H7 (cell line): ENCODE data around the gene PABPN1. TPM values are rescaled to one million over a fixed set of nuclear protein-coding genes. Genes with fewer than 3 reads are reported as not detected.

Experiments used
- DNase-seq: peaks from one replicate; pipeline ENCODE4 v3.0.0; 2012
- H3K27me3 ChIP-seq: 2 replicates; pipeline ENCODE4 v1.6.0; 2011; ENCODE audit warnings: mild to moderate bottlenecking, low read length; ENCODE audit not compliant: control insufficient read depth, insufficient read depth
- H3K36me3 ChIP-seq: replicated peaks from 2 replicates; pipeline ENCODE4 v1.5.1; 2011; ENCODE audit warnings: low read length; ENCODE audit not compliant: control insufficient read depth, insufficient read depth
- H3K4me3 ChIP-seq: 2 replicates; pipeline ENCODE4 v1.5.1; 2011; ENCODE audit warnings: low read depth, mild to moderate bottlenecking, control low read depth, low read length, moderate library complexity; ENCODE audit not compliant: insufficient read depth
- total RNA-seq: library from RNA; depleted of rRNA; stranded (reverse); fragments of >200 nt; shearing (Covaris generic); gene quantifications from 2 replicates; pipeline ENCODE4 v1.2.3, GENCODE V29; 2014; rRNA removed

The PABPN1 gene
- total RNA-seq, 1 experiment from 2014 or later = 143 TPM

DNA sequence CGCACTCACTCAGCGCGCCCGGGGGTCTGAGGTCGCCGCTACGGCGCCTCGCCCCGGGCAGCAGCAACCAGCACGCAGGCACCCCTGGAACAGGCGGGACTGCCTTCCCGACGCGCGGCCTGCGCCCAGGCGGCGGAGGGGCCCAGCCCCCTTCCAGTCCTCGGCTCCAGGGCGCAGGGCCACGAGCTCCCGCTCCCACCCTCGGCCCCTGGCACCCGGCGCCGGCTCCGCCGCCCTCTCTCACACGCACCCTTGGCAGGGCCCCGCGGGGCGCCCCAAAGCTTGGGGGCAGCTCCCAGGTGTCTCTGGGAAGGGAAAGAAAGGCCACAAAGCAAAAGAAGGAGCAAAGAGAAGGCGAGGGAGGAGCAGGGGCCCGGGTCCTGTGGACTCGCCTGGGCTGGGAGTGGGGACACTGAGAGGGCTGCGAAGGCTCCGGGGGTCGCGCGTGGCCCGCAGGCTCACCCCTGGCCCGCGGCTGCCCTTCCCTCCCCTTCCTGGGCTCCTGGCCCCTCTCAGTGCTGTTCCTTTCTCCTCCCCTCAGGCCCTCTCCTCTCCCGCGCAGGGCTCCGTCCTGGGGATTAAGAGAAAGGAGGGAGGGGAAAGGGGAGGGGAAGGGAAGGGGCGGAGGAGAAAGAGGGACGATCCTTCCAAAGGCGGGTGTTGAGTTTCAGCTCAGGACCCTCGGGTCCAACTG, 44.6 kb downstream of the PABPN1 start:
- peak; percentile 97 for DNase-seq
- peaks cover 9% of the 10 kb centered on the region for H3K27me3 ChIP-seq
- no peaks in the 10 kb centered on the region for H3K36me3 ChIP-seq
- peak overlapping the region; percentile 84 for H3K4me3 ChIP-seq

- Histone ChIP-seq H3K36me3 (no peaks in the 10 kb centered on the region), H3K4me3 (peak overlapping the region; percentile 84), H3K27me3 (peaks cover 9% of the 10 kb centered on the region)
- DNase-seq = no peak
These were observed 45.2 kb downstream of the PABPN1 start for GRCh38 chr14:23366426-23366921.

GRCh38 chr14:23370221-23370620, 49.0 kb downstream of the PABPN1 start:
- no peak for DNase-seq
- no peaks in the 10 kb centered on the region for H3K36me3 ChIP-seq
- H3K27me3 ChIP-seq = peaks cover 8% of the 10 kb centered on the region
- H3K4me3 ChIP-seq = no peak overlapping the region

DNA sequence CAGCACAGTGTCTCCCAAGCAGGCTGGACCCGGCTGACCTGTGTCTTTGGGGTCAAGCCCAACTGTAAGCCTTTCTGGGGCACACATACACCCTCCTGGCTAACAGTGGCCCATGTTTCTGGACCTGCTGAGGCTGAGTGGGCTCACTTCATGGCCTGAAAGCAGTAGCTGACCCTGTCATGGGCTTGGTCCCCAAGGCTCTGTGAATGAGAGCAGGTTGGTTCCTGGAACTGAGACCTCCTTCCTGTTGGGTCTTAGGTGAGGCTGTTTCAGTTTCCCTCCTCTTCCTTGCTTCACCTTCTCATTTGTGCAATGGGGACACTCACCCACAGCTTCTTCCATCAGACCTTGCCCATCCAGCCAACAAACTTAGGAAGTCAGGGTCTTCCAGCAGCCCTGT, 50.6 kb downstream of the PABPN1 start:
- no peaks in the 10 kb centered on the region for H3K36me3 ChIP-seq
- no peak for DNase-seq
- H3K27me3 ChIP-seq = peaks cover 9% of the 10 kb centered on the region
- no peak overlapping the region for H3K4me3 ChIP-seq

- no peaks in the 10 kb centered on the region for H3K36me3 ChIP-seq
- H3K27me3 ChIP-seq = peaks cover 10% of the 10 kb centered on the region
- DNase-seq = no peak
- H3K4me3 ChIP-seq = no peak within 1 kb of the TSS
These were observed 51.3 kb downstream of the PABPN1 start, which contains the start of gene IL25 for GRCh38 chr14:23372509-23372908. Gene IL25 (plus strand): TSS chr14:23372809.

DNA sequence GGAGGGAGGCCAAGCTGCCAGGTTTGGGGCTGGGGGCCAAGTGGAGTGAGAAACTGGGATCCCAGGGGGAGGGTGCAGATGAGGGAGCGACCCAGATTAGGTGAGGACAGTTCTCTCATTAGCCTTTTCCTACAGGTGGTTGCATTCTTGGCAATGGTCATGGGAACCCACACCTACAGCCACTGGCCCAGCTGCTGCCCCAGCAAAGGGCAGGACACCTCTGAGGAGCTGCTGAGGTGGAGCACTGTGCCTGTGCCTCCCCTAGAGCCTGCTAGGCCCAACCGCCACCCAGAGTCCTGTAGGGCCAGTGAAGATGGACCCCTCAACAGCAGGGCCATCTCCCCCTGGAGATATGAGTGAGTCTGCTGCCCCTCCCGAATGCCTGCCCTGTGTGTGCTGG, 51.8 kb downstream of the PABPN1 start:
- no peaks in the 10 kb centered on the region for H3K36me3 ChIP-seq
- peaks cover 5% of the 10 kb centered on the region for H3K27me3 ChIP-seq
- H3K4me3 ChIP-seq = no peak overlapping the region
- DNase-seq = no peak

Other genes with a start within 250 kb of the PABPN1 start
- gene ACIN1, start 226.3 kb upstream of the PABPN1 start, total RNA-seq = 83.4 and 89.5 TPM in 2 replicates
- 73.7 and 97.8 TPM in 2 replicates for gene C14orf119, start 226.0 kb upstream of the PABPN1 start, total RNA-seq
- 0.42 TPM in 1 of 2 replicates, not detected in the other for gene CIROP, start 216.5 kb upstream of the PABPN1 start, total RNA-seq
- 0.44 TPM in 1 of 2 replicates, not detected in the other for gene CEBPE, start 202.2 kb upstream of the PABPN1 start, total RNA-seq
- 66.7 and 79.1 TPM in 2 replicates for gene SLC7A8, start 137.8 kb upstream of the PABPN1 start, total RNA-seq
- gene RNF212B, start 83.5 kb upstream of the PABPN1 start, total RNA-seq = 0.24 TPM in 1 of 2 replicates, not detected in the other
- gene HOMEZ, start 35.3 kb upstream of the PABPN1 start, total RNA-seq = 5.9 and 7.8 TPM in 2 replicates
- gene PPP1R3E, start 18.6 kb upstream of the PABPN1 start, total RNA-seq = 1.0 and 2.0 TPM in 2 replicates
- gene BCL2L2, start 14.6 kb upstream of the PABPN1 start, total RNA-seq = 8.8 and 14.2 TPM in 2 replicates
- 32.9 and 37.2 TPM in 2 replicates for gene SLC22A17, start 31.4 kb downstream of the PABPN1 start, total RNA-seq
- gene EFS, start 43.7 kb downstream of the PABPN1 start, total RNA-seq = 23.1 and 24.0 TPM in 2 replicates
- gene IL25, start 51.4 kb downstream of the PABPN1 start, total RNA-seq = 0.31 TPM in 1 of 2 replicates, not detected in the other
- 0.14 TPM in 1 of 2 replicates, not detected in the other for gene CMTM5, start 55.6 kb downstream of the PABPN1 start, total RNA-seq
- 0.03 TPM in 1 of 2 replicates, not detected in the other for gene MYH6, start 86.8 kb downstream of the PABPN1 start, total RNA-seq
- not detected in 2 replicates for gene MYH7, start 114.2 kb downstream of the PABPN1 start, total RNA-seq
- 58.1 and 62.8 TPM in 2 replicates for gene NGDN, start 148.2 kb downstream of the PABPN1 start, total RNA-seq
- gene ZFHX2, start 230.3 kb downstream of the PABPN1 start, total RNA-seq = 2.2 and 3.4 TPM in 2 replicates
- gene THTPA, start 234.8 kb downstream of the PABPN1 start, total RNA-seq = 12.1 and 14.0 TPM in 2 replicates
- gene AP1G2, start 246.3 kb downstream of the PABPN1 start, total RNA-seq = 83.3 and 94.9 TPM in 2 replicates